Brain microvascular endothelial cell (primary cell): ENCODE results near the gene LIN28B.

Experiments
- DNase-seq: peaks from one replicate; pipeline ENCODE4 v3.0.0-alpha.2; 2020
- H3K27ac ChIP-seq: fragments of 250-450 bp; sonication (Bioruptor Pico); 2 replicates; pipeline ENCODE4 v1.5.1; 2020; ENCODE audit warnings: mild to moderate bottlenecking, moderate library complexity
- H3K27me3 ChIP-seq: fragments of 250-450 bp; sonication (Bioruptor Pico); replicated peaks from 2 replicates; pipeline ENCODE4 v1.5.1; 2020; ENCODE audit warnings: mild to moderate bottlenecking
- H3K36me3 ChIP-seq: fragments of 250-450 bp; sonication (Bioruptor Pico); replicated peaks from 2 replicates; pipeline ENCODE4 v1.5.1; 2020; ENCODE audit warnings: mild to moderate bottlenecking
- H3K4me3 ChIP-seq: 2 replicates; pipeline ENCODE4 v1.5.1; 2011; ENCODE audit warnings: low read depth, mild to moderate bottlenecking, control low read depth, low read length, moderate library complexity
- in situ Hi-C: cut with HindIII; loops from 2 replicates; pipeline ENCODE4 v1.10.0; 2017; ENCODE audit warnings: low sequenced_read_pairs, low pct_ligation_motif_present
- TF ChIP-seq, protein P1 (sequence below): IDR thresholded peaks from 2 replicates; pipeline ENCODE4 v1.5.1; 2011; ENCODE audit warnings: low read depth, mild to moderate bottlenecking, moderate library complexity, low read length, control low read depth, inconsistent platforms; ENCODE audit errors: missing control alignments

The LIN28B gene

DNA sequence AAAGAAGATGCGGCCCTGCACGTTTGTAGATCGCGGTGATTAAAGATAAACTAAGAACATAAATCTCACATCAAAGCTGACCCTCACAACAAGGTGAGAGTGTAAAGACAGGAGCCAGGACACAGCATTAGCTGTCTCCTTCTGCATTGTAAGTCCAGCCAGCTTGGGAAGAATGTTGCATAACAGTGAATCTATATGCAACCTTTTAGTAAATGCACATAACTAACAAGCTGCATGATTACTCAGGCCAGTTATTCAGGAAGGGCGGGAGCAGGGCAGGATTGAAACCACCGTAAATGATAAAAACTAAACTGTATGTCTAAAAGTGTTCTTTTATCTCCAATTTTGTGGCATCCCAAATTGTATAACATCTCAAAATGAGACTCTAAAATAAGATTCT is 165.8 kb downstream of the LIN28B start:
- in situ Hi-C loops, result loop anchor here (25.0 kb wide), 1 partner anchor 265 kb away; no protein-coding TSS in a partner anchor
- Histone ChIP-seq H3K27me3 (no peaks in the 10 kb centered on the region), H3K27ac (no peak overlapping the region), H3K4me3 (no peak overlapping the region), H3K36me3 (no peaks in the 10 kb centered on the region)
- no peak for DNase-seq
- TF ChIP-seq, protein P1, sequence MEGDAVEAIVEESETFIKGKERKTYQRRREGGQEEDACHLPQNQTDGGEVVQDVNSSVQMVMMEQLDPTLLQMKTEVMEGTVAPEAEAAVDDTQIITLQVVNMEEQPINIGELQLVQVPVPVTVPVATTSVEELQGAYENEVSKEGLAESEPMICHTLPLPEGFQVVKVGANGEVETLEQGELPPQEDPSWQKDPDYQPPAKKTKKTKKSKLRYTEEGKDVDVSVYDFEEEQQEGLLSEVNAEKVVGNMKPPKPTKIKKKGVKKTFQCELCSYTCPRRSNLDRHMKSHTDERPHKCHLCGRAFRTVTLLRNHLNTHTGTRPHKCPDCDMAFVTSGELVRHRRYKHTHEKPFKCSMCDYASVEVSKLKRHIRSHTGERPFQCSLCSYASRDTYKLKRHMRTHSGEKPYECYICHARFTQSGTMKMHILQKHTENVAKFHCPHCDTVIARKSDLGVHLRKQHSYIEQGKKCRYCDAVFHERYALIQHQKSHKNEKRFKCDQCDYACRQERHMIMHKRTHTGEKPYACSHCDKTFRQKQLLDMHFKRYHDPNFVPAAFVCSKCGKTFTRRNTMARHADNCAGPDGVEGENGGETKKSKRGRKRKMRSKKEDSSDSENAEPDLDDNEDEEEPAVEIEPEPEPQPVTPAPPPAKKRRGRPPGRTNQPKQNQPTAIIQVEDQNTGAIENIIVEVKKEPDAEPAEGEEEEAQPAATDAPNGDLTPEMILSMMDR, result no peak
